ENCODE data around the gene TGM4. TPM values are rescaled to one million over a fixed set of nuclear protein-coding genes. Genes with fewer than 3 reads are reported as not detected.

Gene TGM4
- total RNA-seq, 4 donors from 2014 or later: not detected

DNA sequence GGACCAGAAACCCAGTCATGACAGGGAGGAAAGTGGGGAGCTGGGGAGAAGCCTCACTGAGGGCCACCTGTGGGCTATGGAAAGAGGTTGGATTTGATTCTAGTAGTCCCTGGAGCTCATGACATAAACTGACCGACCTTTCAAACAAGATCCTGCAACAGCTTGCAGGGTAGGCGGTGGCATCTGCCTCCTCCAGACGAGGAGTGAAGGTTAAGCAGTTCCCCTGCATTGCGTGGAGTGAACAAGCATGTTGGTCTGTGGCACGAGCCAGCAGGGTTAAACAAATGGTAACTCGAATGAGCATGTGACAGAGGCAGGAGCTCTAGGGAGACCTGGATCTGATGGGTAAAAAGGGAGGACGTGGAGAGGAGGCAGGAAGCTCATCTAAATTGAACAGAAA lies 12.7 kb downstream of the TGM4 start:
- no peak for DNase-seq
- WGBS, 2 donors: 34 to 39% methylated on average over 7 of the region's 7 CpGs
- Histone ChIP-seq H3K27ac (peak overlapping the region; percentile 40 to 64 (median 52)), H3K9me3 (no peaks in the 10 kb centered on the region), H3K4me1 (peaks cover 10 to 39% (median 16%) of the 10 kb centered on the region in 3 donors), H3K36me3 (no peaks in the 10 kb centered on the region), H3K27me3 (peaks cover 0 to 6% (median 0%) of the 10 kb centered on the region in 4 donors), H3K4me3 (no peak overlapping the region)
- intact Hi-C loops (cut with DNase I): no loop called here
- TF ChIP-seq POLR2A (IDR thresholded peaks at IDR 0.05): no peak
- TF ChIP-seq CTCF (IDR thresholded peaks at IDR 0.05): no peak

- TF ChIP-seq CTCF (IDR thresholded peaks at IDR 0.05): no peak
- TF ChIP-seq POLR2A (IDR thresholded peaks at IDR 0.05): no peak
- no peak overlapping the region for H3K4me3 ChIP-seq
- H3K27ac ChIP-seq: no peak overlapping the region
- peaks cover 0 to 2% (median 0%) of the 10 kb centered on the region in 4 donors for H3K27me3 ChIP-seq
- DNase-seq: no peak
- H3K4me1 ChIP-seq: peaks cover 0 to 20% (median 7%) of the 10 kb centered on the region in 3 donors
- H3K9me3 ChIP-seq: no peaks in the 10 kb centered on the region
- 67 to 84% methylated on average over 3 of the region's 3 CpGs for WGBS, 2 donors
- no peaks in the 10 kb centered on the region for H3K36me3 ChIP-seq
- intact Hi-C loops (cut with DNase I): no loop called here
Measured at GRCh38 chr3:44890258-44890657, 15.8 kb downstream of the TGM4 start.

DNA sequence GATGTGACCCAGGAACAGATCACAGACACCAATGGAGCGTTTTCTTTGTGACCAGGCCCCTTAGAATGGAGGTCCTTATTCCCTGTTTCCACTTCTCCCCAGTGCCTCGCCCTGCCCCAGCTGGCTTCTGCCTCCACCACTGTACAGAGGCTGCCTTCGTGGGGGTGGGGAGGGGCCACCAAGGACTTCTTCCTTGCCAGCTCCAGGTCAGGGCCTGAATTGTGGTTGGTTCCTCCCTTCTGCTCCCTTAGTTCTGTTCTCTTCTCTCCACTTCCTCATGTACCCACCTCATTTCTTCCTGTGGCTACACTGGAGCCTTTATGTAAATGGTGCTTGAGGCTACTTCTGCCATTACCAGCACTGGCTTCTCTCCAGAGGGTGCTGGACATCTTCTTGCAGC lies 16.4 kb downstream of the TGM4 start:
- Histone ChIP-seq H3K4me1 (peaks cover 0 to 14% (median 7%) of the 10 kb centered on the region in 3 donors), H3K9me3 (no peaks in the 10 kb centered on the region), H3K36me3 (no peaks in the 10 kb centered on the region), H3K27me3 (no peaks in the 10 kb centered on the region), H3K27ac (no peak overlapping the region), H3K4me3 (no peak overlapping the region)
- TF ChIP-seq POLR2A (IDR thresholded peaks at IDR 0.05): no peak
- no peak for TF ChIP-seq CTCF (IDR thresholded peaks at IDR 0.05)
- intact Hi-C loops (cut with DNase I): no loop called here
- DNase-seq: no peak
- 46 to 65% methylated on average over 3 of the region's 3 CpGs for whole genome bisulfite sequencing, 2 donors

- H3K4me1 ChIP-seq: no peaks in the 10 kb centered on the region
- no peak overlapping the region for H3K27ac ChIP-seq
- H3K4me3 ChIP-seq: no peak overlapping the region
- H3K36me3 ChIP-seq: no peaks in the 10 kb centered on the region
- no peak for DNase-seq
- WGBS, 2 donors: 38 to 41% methylated on average over 3 of the region's 3 CpGs
- intact Hi-C loops (cut with DNase I): no loop called here
- TF ChIP-seq CTCF (IDR thresholded peaks at IDR 0.05): no peak
- TF ChIP-seq POLR2A (IDR thresholded peaks at IDR 0.05): no peak
- H3K9me3 ChIP-seq: no peaks in the 10 kb centered on the region
- H3K27me3 ChIP-seq: no peaks in the 10 kb centered on the region
Measured at GRCh38 chr3:44892689-44893088, 18.3 kb downstream of the TGM4 start.

DNA sequence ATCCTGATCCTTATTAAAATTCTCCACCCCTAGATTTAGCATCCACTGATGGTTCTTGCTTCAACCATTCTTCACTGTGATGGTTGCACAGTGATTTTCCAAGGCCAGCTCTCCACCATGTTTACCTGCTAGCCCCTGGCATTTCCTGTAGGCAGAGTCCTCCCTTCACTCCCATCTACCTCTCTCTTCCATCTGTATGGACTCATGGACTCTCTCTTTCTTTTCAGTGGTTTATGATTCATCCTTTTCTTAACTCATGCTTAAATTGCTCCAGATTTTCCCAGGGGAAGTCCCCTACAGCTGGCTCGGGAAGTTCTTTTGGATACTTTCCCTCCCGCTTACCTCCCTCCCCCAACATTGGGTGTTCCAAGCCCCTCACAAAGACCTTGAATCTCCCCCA lies 18.7 kb downstream of the TGM4 start:
- Histone ChIP-seq H3K27me3 (no peaks in the 10 kb centered on the region), H3K4me3 (no peak overlapping the region), H3K4me1 (no peaks in the 10 kb centered on the region), H3K9me3 (no peaks in the 10 kb centered on the region), H3K27ac (no peak overlapping the region), H3K36me3 (no peaks in the 10 kb centered on the region)
- intact Hi-C loops (cut with DNase I): no loop called here
- no peak for DNase-seq
- TF ChIP-seq CTCF (IDR thresholded peaks at IDR 0.05) (no peak), POLR2A (IDR thresholded peaks at IDR 0.05) (no peak)
- WGBS, 2 donors: 7 to 27% methylated on average over 2 of the region's 2 CpGs
